KMS-11 (cell line): ENCODE data around the gene PTGER3.
"Not testable (repeated sequence)": the region's sequence is repeated elsewhere in the genome, so short reads cannot be mapped to it uniquely, and the experiment has no call there.

Experiments used
- H2AFZ ChIP-seq: fragments of 200-600 bp; sonication (generic); 2 replicates; pipeline ENCODE4 v1.6.1; 2016; ENCODE audit warnings: antibody characterized with exemption, mixed run types, low read depth
- H3K27ac ChIP-seq: fragments of 200-600 bp; sonication (generic); 2 replicates; pipeline ENCODE4 v1.6.1; 2016; ENCODE audit warnings: mild to moderate bottlenecking, mixed run types
- H3K27me3 ChIP-seq: fragments of 200-600 bp; sonication (generic); 2 replicates; pipeline ENCODE4 v1.6.1; 2017; ENCODE audit warnings: mild to moderate bottlenecking, low read depth, mixed run types, moderate library complexity; ENCODE audit not compliant: insufficient read depth
- H3K36me3 ChIP-seq: fragments of 200-600 bp; sonication (generic); 2 replicates; pipeline ENCODE4 v1.6.1; 2017; ENCODE audit warnings: mild to moderate bottlenecking, mixed run types; ENCODE audit not compliant: insufficient read depth
- H3K4me1 ChIP-seq: fragments of 200-600 bp; sonication (generic); 2 replicates; pipeline ENCODE4 v1.6.1; 2016; ENCODE audit warnings: mild to moderate bottlenecking, low read depth, mixed run types; ENCODE audit not compliant: poor library complexity, severe bottlenecking
- H3K4me2 ChIP-seq: fragments of 200-600 bp; sonication (generic); 2 replicates; pipeline ENCODE4 v1.7.0; 2016; ENCODE audit warnings: mild to moderate bottlenecking, mixed run types
- H3K4me3 ChIP-seq: fragments of 200-600 bp; sonication (generic); IDR thresholded peaks from 2 replicates; pipeline ENCODE4 v1.6.1; 2017; ENCODE audit warnings: low read depth, low read length, mixed read lengths; ENCODE audit not compliant: insufficient read depth
- H3K79me2 ChIP-seq: fragments of 200-600 bp; sonication (generic); 2 replicates; pipeline ENCODE4 v1.6.1; 2016; ENCODE audit warnings: low read depth, mixed run types; ENCODE audit not compliant: insufficient read depth
- H3K9ac ChIP-seq: fragments of 200-600 bp; sonication (generic); 2 replicates; pipeline ENCODE4 v1.6.1; 2016; ENCODE audit warnings: mild to moderate bottlenecking, mixed run types
- H4K20me1 ChIP-seq: fragments of 200-600 bp; sonication (generic); 2 replicates; pipeline ENCODE4 v1.6.1; 2016; ENCODE audit warnings: mild to moderate bottlenecking, mixed run types; ENCODE audit not compliant: insufficient read depth
- TF ChIP-seq, protein P1 (sequence below): fragments of 200-600 bp; sonication (generic); conservative IDR thresholded peaks from 2 replicates; pipeline ENCODE4 v1.6.1; 2017; ENCODE audit warnings: low read depth, mild to moderate bottlenecking, antibody characterized with exemption, low read length, moderate library complexity, mixed read lengths

PTGER3 gene

GRCh38 chr1:70941563-70941962 lies 106.1 kb downstream of the PTGER3 start:
- Histone ChIP-seq H3K27ac (no peak overlapping the region), H3K27me3 (no peaks in the 10 kb centered on the region), H3K4me2 (no peak overlapping the region)

DNA sequence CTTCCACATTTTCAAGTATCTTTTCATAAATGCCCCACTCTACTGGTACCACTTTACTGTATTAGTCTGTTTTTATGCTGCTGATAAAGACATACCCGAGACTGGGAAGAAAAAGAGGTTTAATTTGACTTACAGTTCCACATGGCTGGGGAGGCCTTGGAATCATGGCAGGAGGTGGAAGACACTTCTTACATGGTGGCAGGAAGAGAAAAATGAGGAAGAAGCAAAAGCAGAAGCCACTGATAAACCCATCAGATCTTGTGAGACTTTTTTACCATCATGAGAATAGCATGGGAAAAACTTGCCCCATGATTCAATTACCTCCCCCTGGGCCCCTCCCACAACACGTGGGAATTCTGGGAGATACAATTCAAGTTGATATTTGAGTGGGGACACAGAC lies 107.2 kb downstream of the PTGER3 start:
- not testable (repeated sequence) for H3K9ac ChIP-seq, H3K27ac ChIP-seq, H4K20me1 ChIP-seq, H3K4me2 ChIP-seq, H3K27me3 ChIP-seq, H3K36me3 ChIP-seq, H3K4me3 ChIP-seq, H3K79me2 ChIP-seq, H2AFZ ChIP-seq
- H3K4me1 ChIP-seq: peaks cover 14% of the 10 kb centered on the region

More at GRCh38 chr1:70941563-70941962, 106.1 kb downstream of the PTGER3 start:
- Histone ChIP-seq H4K20me1 (no peaks in the 10 kb centered on the region), H3K36me3 (no peaks in the 10 kb centered on the region), H3K4me3 (no peak overlapping the region), H3K9ac (no peak overlapping the region), H2AFZ (no peak overlapping the region), H3K79me2 (no peaks in the 10 kb centered on the region), H3K4me1 (peaks cover 14% of the 10 kb centered on the region)
- TF ChIP-seq, protein P1, sequence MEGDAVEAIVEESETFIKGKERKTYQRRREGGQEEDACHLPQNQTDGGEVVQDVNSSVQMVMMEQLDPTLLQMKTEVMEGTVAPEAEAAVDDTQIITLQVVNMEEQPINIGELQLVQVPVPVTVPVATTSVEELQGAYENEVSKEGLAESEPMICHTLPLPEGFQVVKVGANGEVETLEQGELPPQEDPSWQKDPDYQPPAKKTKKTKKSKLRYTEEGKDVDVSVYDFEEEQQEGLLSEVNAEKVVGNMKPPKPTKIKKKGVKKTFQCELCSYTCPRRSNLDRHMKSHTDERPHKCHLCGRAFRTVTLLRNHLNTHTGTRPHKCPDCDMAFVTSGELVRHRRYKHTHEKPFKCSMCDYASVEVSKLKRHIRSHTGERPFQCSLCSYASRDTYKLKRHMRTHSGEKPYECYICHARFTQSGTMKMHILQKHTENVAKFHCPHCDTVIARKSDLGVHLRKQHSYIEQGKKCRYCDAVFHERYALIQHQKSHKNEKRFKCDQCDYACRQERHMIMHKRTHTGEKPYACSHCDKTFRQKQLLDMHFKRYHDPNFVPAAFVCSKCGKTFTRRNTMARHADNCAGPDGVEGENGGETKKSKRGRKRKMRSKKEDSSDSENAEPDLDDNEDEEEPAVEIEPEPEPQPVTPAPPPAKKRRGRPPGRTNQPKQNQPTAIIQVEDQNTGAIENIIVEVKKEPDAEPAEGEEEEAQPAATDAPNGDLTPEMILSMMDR: no peak

GRCh38 chr1:70934194-70934961 lies 113.2 kb downstream of the PTGER3 start:
- TF ChIP-seq, protein P1: no peak

GRCh38 chr1:70930062-70930461 lies 117.6 kb downstream of the PTGER3 start:
- H3K4me2 ChIP-seq: peak overlapping the region; percentile 44; the same call in 1 of the 2 replicates

More at GRCh38 chr1:70934194-70934961, 113.2 kb downstream of the PTGER3 start:
- Histone ChIP-seq H3K4me3 (no peak overlapping the region), H3K27me3 (no peaks in the 10 kb centered on the region), H3K4me1 (peaks cover 14% of the 10 kb centered on the region), H4K20me1 (no peaks in the 10 kb centered on the region), H3K27ac (no peak overlapping the region), H3K79me2 (no peaks in the 10 kb centered on the region), H3K9ac (no peak overlapping the region), H2AFZ (no peak overlapping the region), H3K36me3 (no peaks in the 10 kb centered on the region), H3K4me2 (no peak overlapping the region)

DNA sequence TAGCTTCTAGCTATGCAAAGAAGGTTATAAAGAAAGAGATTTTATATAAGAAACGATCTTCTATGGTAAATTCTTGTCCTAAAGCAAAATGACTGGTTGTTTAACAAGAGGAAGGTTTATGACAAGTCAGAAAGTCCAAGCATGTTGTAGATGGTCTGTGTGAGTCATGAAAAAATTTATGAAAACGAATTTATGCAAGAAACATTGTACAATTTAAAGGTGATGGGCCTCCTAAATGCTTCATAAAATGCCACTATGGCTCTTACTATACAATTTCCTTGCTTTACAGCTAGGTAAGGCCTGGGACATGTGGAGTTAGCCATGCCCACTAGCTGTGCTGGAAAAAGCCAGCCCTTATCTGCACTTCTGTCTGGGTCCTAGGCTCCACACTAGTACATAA lies 125.4 kb downstream of the PTGER3 start:
- Histone ChIP-seq H3K4me3 (no peak overlapping the region), H4K20me1 (no peaks in the 10 kb centered on the region), H2AFZ (no peak overlapping the region), H3K36me3 (no peaks in the 10 kb centered on the region), H3K9ac (no peak overlapping the region), H3K27ac (no peak overlapping the region), H3K27me3 (no peaks in the 10 kb centered on the region), H3K79me2 (no peaks in the 10 kb centered on the region), H3K4me1 (peaks cover 4% of the 10 kb centered on the region), H3K4me2 (no peak overlapping the region)
- TF ChIP-seq, protein P1: no peak

More at GRCh38 chr1:70930062-70930461, 117.6 kb downstream of the PTGER3 start:
- Histone ChIP-seq H4K20me1 (no peaks in the 10 kb centered on the region), H3K4me3 (no peak overlapping the region), H3K79me2 (no peaks in the 10 kb centered on the region), H3K27ac (no peak overlapping the region), H3K4me1 (peaks cover 17% of the 10 kb centered on the region), H3K27me3 (no peaks in the 10 kb centered on the region), H2AFZ (no peak overlapping the region), H3K36me3 (no peaks in the 10 kb centered on the region), H3K9ac (no peak overlapping the region)
- TF ChIP-seq, protein P1: no peak
